SK-N-SH treated with all-trans-retinoic acid at 6 μM for 48 hours (cell line): ENCODE data around the gene CUBN.

ENCODE experiments used
- ARNTL ChIP-seq: fragments of 450-650 bp; formaldehyde crosslinking; IDR thresholded peaks from 2 replicates; pipeline ENCODE4 v1.5.0; 2020; ENCODE audit warnings: low read depth, mild to moderate bottlenecking, moderate library complexity, borderline replicate concordance
- CREB5 ChIP-seq: fragments of 250-450 bp; sonication (Bioruptor Pico); IDR thresholded peaks from 2 replicates; pipeline ENCODE4 v1.5.1; 2020; ENCODE audit warnings: low read depth, mild to moderate bottlenecking, moderate library complexity
- RARB ChIP-seq: fragments of 250-450 bp; sonication (Bioruptor Pico); IDR thresholded peaks from 2 replicates; pipeline ENCODE4 v1.8.0; 2021; ENCODE audit warnings: mild to moderate bottlenecking, moderate library complexity
- TOX ChIP-seq: fragments of 250-450 bp; sonication (Bioruptor Pico); IDR thresholded peaks from 2 replicates; pipeline ENCODE4 v1.8.0; 2021; ENCODE audit warnings: mild to moderate bottlenecking, moderate library complexity, borderline replicate concordance
- ZFP3 ChIP-seq: fragments of 250-450 bp; sonication (Bioruptor Pico); IDR thresholded peaks from 2 replicates; pipeline ENCODE4 v1.5.0; 2020; ENCODE audit warnings: mild to moderate bottlenecking, moderate library complexity
- TF ChIP-seq, protein P1 (sequence below): fragments of 250-450 bp; sonication (Bioruptor Pico); IDR thresholded peaks from 2 replicates; pipeline ENCODE4 v1.8.0; 2021; ENCODE audit warnings: low read depth, mild to moderate bottlenecking, moderate library complexity, borderline replicate concordance
- TF ChIP-seq, protein P2 (sequence below): fragments of 250-450 bp; sonication (Bioruptor Pico); IDR thresholded peaks from 2 replicates; pipeline ENCODE4 v1.8.0; 2020; ENCODE audit warnings: mild to moderate bottlenecking, moderate library complexity, borderline replicate concordance

GRCh38 chr10:17116193-17116592 lies 13.4 kb downstream of the CUBN start:
- TF ChIP-seq ARNTL (no peak), RARB (CRISPR knock-in tag) (no peak), TOX (no peak), ZFP3 (CRISPR knock-in tag) (no peak), CREB5 (CRISPR knock-in tag) (no peak)
- TF ChIP-seq, protein P1, sequence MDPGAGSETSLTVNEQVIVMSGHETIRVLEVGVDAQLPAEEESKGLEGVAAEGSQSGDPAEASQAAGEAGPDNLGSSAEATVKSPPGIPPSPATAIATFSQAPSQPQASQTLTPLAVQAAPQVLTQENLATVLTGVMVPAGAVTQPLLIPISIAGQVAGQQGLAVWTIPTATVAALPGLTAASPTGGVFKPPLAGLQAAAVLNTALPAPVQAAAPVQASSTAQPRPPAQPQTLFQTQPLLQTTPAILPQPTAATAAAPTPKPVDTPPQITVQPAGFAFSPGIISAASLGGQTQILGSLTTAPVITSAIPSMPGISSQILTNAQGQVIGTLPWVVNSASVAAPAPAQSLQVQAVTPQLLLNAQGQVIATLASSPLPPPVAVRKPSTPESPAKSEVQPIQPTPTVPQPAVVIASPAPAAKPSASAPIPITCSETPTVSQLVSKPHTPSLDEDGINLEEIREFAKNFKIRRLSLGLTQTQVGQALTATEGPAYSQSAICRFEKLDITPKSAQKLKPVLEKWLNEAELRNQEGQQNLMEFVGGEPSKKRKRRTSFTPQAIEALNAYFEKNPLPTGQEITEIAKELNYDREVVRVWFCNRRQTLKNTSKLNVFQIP (CRISPR knock-in tag) = no peak
- TF ChIP-seq, protein P2, sequence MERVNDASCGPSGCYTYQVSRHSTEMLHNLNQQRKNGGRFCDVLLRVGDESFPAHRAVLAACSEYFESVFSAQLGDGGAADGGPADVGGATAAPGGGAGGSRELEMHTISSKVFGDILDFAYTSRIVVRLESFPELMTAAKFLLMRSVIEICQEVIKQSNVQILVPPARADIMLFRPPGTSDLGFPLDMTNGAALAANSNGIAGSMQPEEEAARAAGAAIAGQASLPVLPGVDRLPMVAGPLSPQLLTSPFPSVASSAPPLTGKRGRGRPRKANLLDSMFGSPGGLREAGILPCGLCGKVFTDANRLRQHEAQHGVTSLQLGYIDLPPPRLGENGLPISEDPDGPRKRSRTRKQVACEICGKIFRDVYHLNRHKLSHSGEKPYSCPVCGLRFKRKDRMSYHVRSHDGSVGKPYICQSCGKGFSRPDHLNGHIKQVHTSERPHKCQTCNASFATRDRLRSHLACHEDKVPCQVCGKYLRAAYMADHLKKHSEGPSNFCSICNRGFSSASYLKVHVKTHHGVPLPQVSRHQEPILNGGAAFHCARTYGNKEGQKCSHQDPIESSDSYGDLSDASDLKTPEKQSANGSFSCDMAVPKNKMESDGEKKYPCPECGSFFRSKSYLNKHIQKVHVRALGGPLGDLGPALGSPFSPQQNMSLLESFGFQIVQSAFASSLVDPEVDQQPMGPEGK (CRISPR knock-in tag) = no peak
